NCI-H2171 (cell line): Measurements from ENCODE around the gene TBL1X.
"Not testable (repeated sequence)": the region's sequence is repeated elsewhere in the genome, so short reads cannot be mapped to it uniquely, and the experiment has no call there.

Experiments used
- DNase-seq: peaks from one replicate; lab custom pipeline; 2025; lab: John Stamatoyannopoulos, UW

The TBL1X gene

DNA sequence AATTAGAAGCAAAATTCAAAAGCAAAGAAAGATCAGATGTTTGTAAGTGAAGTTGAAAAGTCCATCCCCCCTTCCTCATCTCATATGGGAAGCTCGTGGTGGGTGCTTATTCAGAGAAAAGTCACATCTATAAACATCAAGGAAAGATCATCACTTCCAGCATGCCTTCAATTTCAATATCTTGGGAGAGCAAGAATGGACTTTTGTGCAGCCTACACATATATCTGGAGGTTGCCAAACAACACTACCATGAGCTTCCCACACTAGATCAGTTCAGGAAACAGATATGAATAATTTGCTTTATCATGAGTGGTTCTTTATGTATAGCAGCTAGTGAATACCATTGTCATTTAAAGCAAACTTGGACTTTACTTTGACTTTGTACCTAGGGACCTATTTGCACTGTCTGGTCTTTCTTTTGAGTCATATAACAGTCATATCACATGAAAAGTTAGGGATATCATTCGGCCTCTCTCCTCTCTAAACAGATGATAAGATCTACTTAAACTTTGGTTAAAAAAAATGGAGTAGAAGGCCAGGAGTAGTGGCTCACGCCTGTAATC is 5.6 kb upstream of the TBL1X start:
- DNase-seq, result no peak

DNA sequence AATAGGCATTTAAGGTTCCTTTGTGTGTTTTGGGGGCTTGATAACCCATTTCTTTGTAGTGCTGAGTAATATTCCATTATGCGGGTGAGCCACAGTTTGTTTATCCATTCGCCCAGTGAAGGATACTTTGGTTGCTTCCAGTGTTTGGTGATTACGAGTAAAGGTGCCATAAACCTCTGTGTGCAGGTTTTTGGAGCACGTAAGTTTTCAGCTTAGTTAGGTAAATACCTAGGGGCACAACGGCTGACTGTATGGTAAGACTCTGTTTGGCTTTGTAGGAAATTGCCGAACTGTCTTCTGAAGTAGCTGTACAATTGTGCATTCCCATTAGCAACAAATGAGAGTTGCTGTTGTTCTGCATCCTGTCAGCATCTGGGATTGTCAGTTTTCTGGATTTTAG is 3.8 kb upstream of the TBL1X start:
- no peak for DNase-seq

DNA sequence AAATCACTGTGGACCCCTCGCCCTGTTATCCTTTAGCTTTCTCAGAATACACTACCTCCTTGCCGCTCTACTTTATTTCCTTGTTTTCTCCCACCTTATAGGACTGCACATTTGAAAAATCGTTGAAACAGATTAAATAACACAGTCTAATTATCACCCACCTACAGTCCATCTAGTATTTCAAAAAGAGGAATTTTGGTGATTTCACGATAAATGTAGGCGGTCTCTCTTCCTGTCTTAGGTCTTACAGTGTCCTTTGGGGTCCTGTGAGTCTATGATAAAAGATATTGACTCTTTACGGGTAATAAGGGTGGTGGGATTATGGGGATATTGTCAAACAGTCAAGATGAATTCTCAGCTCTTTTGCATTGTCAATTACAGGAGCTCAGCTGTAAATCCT is 2.4 kb upstream of the TBL1X start:
- DNase-seq, result no peak

- DNase-seq, result no peak
Observed at GRCh38 chrX:9465380-9466123, 694 bp downstream of the TBL1X start.

DNA sequence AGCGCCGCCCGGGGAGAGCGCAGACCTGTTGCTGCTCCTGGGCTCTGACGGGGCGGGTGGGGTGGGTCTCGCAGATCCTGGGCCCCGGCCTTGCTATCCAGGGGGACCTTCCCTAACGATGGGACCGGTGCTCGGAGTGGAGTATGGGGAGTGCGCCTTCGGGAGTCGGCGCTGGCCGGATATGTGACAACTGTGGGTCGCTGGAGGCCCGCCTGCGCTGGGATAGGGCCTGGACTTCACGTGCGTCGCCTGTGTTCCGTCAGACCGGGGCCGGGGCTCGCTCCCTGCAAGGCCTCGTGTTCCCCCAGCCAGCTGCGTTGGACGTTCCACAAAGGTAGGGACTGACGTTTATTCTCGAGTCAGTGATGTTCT is 1.3 kb downstream of the TBL1X start:
- no peak for DNase-seq

- no peak for DNase-seq
Observed at GRCh38 chrX:9466736-9467135, 1.9 kb downstream of the TBL1X start.

GRCh38 chrX:9467146-9467545 is 2.3 kb downstream of the TBL1X start:
- no peak for DNase-seq

DNA sequence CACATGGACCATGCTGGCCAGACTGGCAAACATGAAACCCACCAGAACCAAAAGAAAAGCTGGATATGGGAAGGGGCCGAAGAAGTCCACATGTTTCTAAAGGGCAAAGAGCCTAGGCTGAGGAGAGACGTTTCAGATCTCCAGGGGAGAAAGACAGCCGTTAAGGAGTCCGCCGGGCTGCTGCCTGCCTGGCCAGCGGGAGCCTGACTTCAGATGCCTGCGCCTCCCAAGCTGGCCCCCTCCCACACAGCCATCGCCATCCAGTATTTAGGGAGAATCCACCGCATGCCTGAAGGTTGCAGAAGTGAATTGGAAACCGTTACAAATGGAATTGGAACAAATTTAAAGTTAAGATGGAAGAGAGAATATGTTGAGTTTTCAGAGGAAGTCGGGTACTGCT is 2.9 kb downstream of the TBL1X start:
- no peak for DNase-seq

DNA sequence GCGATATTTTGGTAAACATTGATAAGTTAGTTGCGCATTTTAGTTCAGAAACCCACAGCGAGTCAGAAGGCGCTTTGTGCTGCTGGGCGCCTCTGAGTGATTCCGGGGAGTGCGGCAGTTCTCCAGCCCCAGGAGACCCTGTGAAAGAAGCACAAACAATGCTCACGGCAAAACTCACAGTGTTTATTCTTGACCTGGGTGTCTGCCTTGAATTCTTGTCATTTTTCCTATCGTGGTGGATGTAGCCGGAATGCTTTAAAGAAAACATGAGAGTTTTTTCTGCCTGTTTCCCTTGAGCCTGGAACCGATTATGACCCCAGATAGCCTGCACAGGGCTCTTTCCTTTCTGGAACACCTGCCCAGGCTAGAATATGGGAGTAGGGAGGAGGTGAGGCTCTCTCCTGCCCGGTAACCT is 6.7 kb downstream of the TBL1X start:
- DNase-seq, result no peak

DNA sequence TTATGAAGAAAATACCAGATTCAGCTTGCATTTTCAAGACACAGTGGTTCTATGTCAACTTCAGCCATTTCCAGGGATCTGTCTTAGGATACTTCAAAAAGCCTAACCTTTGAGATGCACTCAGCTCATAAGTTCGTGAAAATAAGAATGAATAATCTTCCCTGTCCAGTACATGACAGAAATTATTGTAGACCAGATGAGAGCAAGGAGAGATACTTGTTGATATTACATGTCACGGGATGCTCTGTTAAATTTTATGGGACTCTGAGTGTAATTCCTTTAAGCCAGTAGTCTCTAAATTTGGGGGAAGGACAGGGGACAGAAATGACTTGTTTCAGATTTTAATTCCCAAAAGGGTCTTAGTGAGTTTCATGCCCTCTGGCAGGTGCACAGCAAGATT is 8.8 kb downstream of the TBL1X start:
- DNase-seq, result no peak

GRCh38 chrX:9475417-9475816 is 10.6 kb downstream of the TBL1X start:
- not testable (repeated sequence) for DNase-seq

GRCh38 chrX:9475984-9476383 is 11.1 kb downstream of the TBL1X start:
- no peak for DNase-seq

DNA sequence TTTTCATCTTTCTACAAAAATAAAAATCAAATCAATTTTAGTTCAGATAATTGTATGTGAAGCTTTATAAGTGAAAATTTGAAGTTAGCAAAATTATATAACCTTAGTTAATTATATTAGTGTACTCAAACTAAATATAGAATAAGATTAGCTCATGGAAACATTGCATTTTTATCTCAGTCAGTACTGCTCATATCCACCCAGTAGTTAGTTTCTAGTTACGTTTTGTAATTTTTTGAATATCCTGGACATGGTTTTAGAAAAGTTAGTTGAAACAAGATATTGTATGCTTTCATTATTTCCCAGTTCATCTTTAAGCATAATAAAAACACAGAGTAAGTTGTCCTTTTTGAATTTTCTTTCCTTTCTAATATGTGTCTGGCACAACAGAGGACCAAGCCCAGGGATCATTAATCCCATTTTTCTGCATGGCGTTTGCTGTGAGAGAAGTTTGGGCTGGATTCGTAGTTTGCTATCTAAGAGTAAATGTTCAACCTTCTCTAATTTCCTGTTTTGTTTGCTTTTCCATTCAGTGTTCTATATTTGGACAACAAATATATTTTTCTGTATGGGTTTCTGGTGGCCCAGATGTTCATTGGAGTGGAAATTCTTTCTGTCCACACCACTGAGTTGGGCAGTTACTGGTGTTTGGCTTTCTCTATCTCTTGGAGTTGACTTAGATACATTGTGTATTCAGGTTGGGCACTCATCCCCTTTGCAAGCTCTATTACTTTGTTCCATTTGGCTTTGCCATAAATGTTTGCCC is 12.1 kb downstream of the TBL1X start:
- no peak for DNase-seq

- DNase-seq, result no peak
Observed at GRCh38 chrX:9482408-9482807, 17.6 kb downstream of the TBL1X start.

GRCh38 chrX:9482837-9483236 is 18.0 kb downstream of the TBL1X start:
- DNase-seq, result no peak

DNA sequence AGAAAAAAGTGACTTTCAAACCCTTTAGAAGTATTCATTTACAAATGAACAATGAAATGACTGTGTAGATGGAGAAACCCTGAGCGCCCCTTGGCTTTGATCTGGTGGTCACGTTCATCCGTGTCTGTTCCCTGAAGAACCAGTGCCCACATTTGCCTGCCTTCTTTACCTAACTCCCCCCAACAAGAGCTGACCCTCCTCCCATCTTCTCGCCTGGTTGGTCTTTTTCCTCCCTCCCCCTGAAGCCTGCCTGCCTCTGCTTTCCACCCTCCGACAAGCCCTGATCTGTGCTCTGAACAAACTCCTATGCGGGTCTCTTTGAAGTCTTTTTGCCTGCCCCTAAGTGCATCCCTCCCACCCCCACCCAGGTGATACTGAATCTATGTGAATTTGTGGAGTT is 18.5 kb downstream of the TBL1X start:
- DNase-seq, result no peak

DNA sequence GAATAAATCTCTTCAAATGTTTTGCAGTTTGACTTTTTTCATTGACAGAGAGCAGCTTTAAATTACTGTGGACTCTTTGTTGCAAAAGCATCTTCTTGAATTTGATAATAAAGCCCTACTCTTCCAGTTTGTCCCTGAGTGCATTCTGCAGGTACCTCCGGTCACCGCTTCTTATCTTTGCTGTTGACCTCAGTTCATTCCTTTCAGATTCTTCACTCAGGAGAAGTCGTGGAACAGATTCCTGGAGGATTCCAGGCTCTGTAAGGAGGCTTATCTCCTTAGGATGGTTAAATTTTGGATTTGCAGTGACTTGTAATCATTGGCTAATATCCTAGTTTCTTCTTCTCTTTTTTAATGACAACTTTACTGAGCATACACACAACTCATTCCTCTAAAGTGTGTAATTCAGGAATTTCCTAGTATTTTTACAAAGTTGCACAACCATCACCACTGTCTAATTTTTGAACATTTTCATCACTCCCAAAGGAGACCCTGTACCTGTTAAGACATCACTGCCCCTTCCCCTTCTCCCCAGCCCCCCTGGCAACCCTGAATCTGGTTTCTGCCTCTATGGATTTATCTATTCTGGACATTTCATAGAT is 22.0 kb downstream of the TBL1X start:
- no peak for DNase-seq

DNA sequence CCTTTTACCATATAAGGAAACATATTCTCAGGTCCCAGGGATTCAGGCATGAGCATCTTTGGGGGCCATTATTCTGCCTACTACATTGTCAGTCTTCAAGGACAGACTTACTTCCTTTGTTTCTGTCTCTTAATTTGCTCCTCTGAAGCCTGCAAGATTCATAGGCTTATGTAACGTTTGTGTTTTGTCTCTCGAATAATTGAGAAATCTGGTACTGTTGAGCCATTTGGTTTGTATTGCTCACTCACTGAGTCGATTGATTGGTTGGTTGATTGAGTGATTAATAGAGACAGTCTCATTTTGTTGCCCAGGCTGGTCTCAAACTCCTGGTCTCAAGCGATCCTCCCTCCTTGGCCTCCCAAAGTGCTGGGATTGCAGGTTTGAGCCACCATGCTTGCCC is 23.7 kb downstream of the TBL1X start:
- DNase-seq, result no peak

DNA sequence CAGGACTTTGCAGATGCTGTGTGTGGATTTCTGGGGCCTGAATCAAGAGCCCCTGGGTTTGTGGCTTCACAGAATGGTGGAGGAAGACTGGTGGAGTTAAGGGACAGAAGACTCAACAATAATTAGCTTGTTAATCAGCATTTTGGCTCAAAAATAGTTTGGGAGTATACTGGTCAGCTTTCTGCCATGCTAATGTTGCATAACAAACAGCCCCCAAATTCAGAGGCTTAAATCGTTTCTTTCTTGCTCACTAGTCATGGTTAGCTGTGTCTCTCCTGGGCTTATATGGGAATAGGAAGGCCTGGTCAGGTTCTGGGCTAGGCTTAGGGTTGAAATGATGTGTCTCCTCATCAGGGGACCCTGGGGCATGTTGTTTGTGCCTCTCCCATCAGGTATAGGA is 24.4 kb downstream of the TBL1X start:
- DNase-seq, result no peak

- no peak for DNase-seq
Observed at GRCh38 chrX:9492901-9493300, 28.0 kb downstream of the TBL1X start.

GRCh38 chrX:9493936-9494335 is 29.1 kb downstream of the TBL1X start:
- DNase-seq, result no peak

DNA sequence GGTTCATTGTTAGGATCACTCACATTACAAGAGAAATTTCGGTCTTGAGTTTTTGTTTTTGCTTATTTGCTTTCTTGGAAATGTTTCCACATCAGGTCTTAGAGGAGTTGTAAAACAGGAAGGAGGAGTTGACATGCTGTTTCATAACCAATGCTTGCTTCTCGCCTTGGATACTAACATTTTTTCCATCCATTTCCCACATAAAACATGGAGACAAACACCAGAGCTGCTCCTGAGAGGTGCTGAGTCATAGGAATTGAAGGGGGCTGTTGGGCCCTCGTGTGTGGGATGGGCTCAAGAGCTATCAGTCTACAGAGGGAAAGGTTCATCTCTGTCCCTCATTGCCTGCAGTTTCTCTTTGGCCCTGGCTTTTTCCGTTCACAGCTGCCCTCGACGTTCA is 29.9 kb downstream of the TBL1X start:
- DNase-seq, result no peak

- no peak for DNase-seq
Observed at GRCh38 chrX:9495496-9495895, 30.6 kb downstream of the TBL1X start.
